Measurements from ENCODE around the gene TIFAB. TPM values are rescaled to one million over a fixed set of nuclear protein-coding genes. Genes with fewer than 3 reads are reported as not detected.

Gene TIFAB
- total RNA-seq, 1 donor from 2014 or later: not detected

- no peak for DNase-seq (ENCODE audit: low read depth)
- H3K4me3 ChIP-seq (ENCODE audit: low read depth, low read length): no peak overlapping the region
- no peak for TF ChIP-seq CTCF (conservative IDR thresholded peaks at IDR 0.05; ENCODE audit: low read depth, low read length)
Observed at GRCh38 chr5:135458921-135459331, 6.8 kb upstream of the TIFAB start.

- TF ChIP-seq CTCF (conservative IDR thresholded peaks at IDR 0.05; ENCODE audit: low read depth, low read length): no peak
- DNase-seq (ENCODE audit: low read depth): no peak
- no peak overlapping the region for H3K4me3 ChIP-seq (ENCODE audit: low read depth, low read length)
Observed at GRCh38 chr5:135458356-135458755, 6.2 kb upstream of the TIFAB start.

- DNase-seq (ENCODE audit: low read depth): no peak
- TF ChIP-seq CTCF (conservative IDR thresholded peaks at IDR 0.05; ENCODE audit: low read depth, low read length): peak; percentile 93
- H3K4me3 ChIP-seq (ENCODE audit: low read depth, low read length): no peak overlapping the region
Observed at GRCh38 chr5:135457424-135458071, 5.4 kb upstream of the TIFAB start.

GRCh38 chr5:135456238-135457099 lies 4.3 kb upstream of the TIFAB start:
- TF ChIP-seq CTCF (conservative IDR thresholded peaks at IDR 0.05; ENCODE audit: low read depth, low read length): no peak
- DNase-seq (ENCODE audit: low read depth): no peak
- no peak overlapping the region for H3K4me3 ChIP-seq (ENCODE audit: low read depth, low read length)

GRCh38 chr5:135455876-135456237 lies 3.7 kb upstream of the TIFAB start:
- no peak for TF ChIP-seq CTCF (conservative IDR thresholded peaks at IDR 0.05; ENCODE audit: low read depth, low read length)
- no peak overlapping the region for H3K4me3 ChIP-seq (ENCODE audit: low read depth, low read length)
- DNase-seq (ENCODE audit: low read depth): no peak

GRCh38 chr5:135454946-135455345 lies 2.8 kb upstream of the TIFAB start:
- TF ChIP-seq CTCF (conservative IDR thresholded peaks at IDR 0.05; ENCODE audit: low read depth, low read length): no peak
- no peak overlapping the region for H3K4me3 ChIP-seq (ENCODE audit: low read depth, low read length)
- no peak for DNase-seq (ENCODE audit: low read depth)

All from epithelial cell of proximal tubule (primary cell).